OCI-LY7 (cell line): ENCODE data around the gene PCNX2. TPM values are rescaled to one million over a fixed set of nuclear protein-coding genes. Genes with fewer than 3 reads are reported as not detected.
A peak's percentile ranks its signal among the peaks of the same experiment; 100 is the strongest.

Source experiments
- BruUV-seq: library from RNA; stranded (reverse); fragments of 400-500 nt; replicated peaks from 2 replicates; lab custom pipeline; 2021; lab: Mats Ljungman, UMichigan
- CTCF ChIA-PET: fragments of 300-600 bp; sonication (Branson Sonifier 250); formaldehyde crosslinking; loops from one replicate; lab custom pipeline; 2022; ENCODE audit warnings: antibody characterized with exemption; ENCODE audit not compliant: unreplicated experiment; lab: Charles Lee
- POLR2A ChIA-PET: fragments of 300-600 bp; sonication (Branson Sonifier 250); formaldehyde crosslinking; loops from one replicate; lab custom pipeline; 2022; ENCODE audit warnings: antibody characterized with exemption; lab: Charles Lee
- DNase-seq: peaks from one replicate; pipeline ENCODE4 v3.0.0-alpha.2; 2015; ENCODE audit warnings: low spot score
- H2AFZ ChIP-seq: fragments of 200-600 bp; sonication (generic), shearing (Covaris generic); 2 replicates; pipeline ENCODE4 v1.6.1; 2014; ENCODE audit warnings: mild to moderate bottlenecking, antibody characterized with exemption, low read length, moderate library complexity
- H3K27ac ChIP-seq: fragments of 200-600 bp; sonication (generic); 2 replicates; pipeline ENCODE4 v1.5.1; 2014; ENCODE audit warnings: mixed run types, low read depth, mild to moderate bottlenecking, moderate library complexity, low read length, inconsistent platforms; ENCODE audit not compliant: poor library complexity, severe bottlenecking
- H3K36me3 ChIP-seq: fragments of 200-600 bp; sonication (generic); 2 replicates; pipeline ENCODE4 v1.6.1; 2014; ENCODE audit warnings: mild to moderate bottlenecking, antibody characterized with exemption, low read length, moderate library complexity, mixed read lengths; ENCODE audit not compliant: insufficient read depth
- H3K4me1 ChIP-seq: fragments of 200-600 bp; sonication (generic); 2 replicates; pipeline ENCODE4 v1.5.1; 2014; ENCODE audit warnings: mild to moderate bottlenecking, low read length; ENCODE audit not compliant: insufficient read depth, poor library complexity, severe bottlenecking
- H3K4me2 ChIP-seq: fragments of 200-600 bp; sonication (generic); 2 replicates; pipeline ENCODE4 v1.6.1; 2014; ENCODE audit warnings: mild to moderate bottlenecking, low read length
- H3K4me3 ChIP-seq: fragments of 200-600 bp; sonication (generic); 2 replicates; pipeline ENCODE4 v1.5.1; 2014; ENCODE audit warnings: mild to moderate bottlenecking, low read depth, low read length; ENCODE audit not compliant: poor library complexity, severe bottlenecking
- H3K79me2 ChIP-seq: fragments of 200-600 bp; sonication (generic); 2 replicates; pipeline ENCODE4 v1.6.1; 2016; ENCODE audit warnings: low read depth, mild to moderate bottlenecking, low read length, moderate library complexity, mixed read lengths; ENCODE audit not compliant: insufficient read depth
- H3K9me2 ChIP-seq: fragments of 200-600 bp; sonication (generic); 2 replicates; pipeline ENCODE4 v1.6.1; 2016; ENCODE audit warnings: mild to moderate bottlenecking, low read length, mixed read lengths; ENCODE audit not compliant: insufficient read depth
- H3K9me3 ChIP-seq: fragments of 200-600 bp; sonication (generic); 2 replicates; pipeline ENCODE4 v1.6.1; 2014; ENCODE audit warnings: mild to moderate bottlenecking, mixed run types, low read length, mixed read lengths
- H4K20me1 ChIP-seq: fragments of 200-600 bp; sonication (generic); 2 replicates; pipeline ENCODE4 v1.6.1; 2014; ENCODE audit warnings: mild to moderate bottlenecking, antibody characterized with exemption, low read length, moderate library complexity, mixed read lengths; ENCODE audit not compliant: insufficient read depth
- EZH2phosphoT487 ChIP-seq: fragments of 200-600 bp; sonication (generic); IDR thresholded peaks from 2 replicates; pipeline ENCODE4 v1.6.1; 2018; ENCODE audit warnings: low read depth, borderline replicate concordance, mild to moderate bottlenecking, mixed run types, antibody characterized with exemption, low read length, moderate library complexity, mixed read lengths
- intact Hi-C: fragments of 100-400 bp; cut with micrococcal nuclease; formaldehyde crosslinking; loops from one replicate; pipeline ENCODE4 v1.10.0; 2022; ENCODE audit not compliant: unreplicated experiment
- total RNA-seq, 2 experiments: library from RNA; depleted of rRNA in 1 of 2; stranded (reverse); fragments of >200 nt in 1 of 2; shearing (Covaris generic) in 1 of 2; gene quantifications; 2 replicates each; pipeline ENCODE4 v1.2.3, GENCODE V29; 2014 to 2022
- TF ChIP-seq, protein P1 (sequence below): fragments of 200-600 bp; sonication (generic); conservative IDR thresholded peaks from 2 replicates; pipeline ENCODE4 v1.5.1; 2014; ENCODE audit warnings: mild to moderate bottlenecking, antibody characterized with exemption, low read length, moderate library complexity, mixed read lengths

Gene PCNX2
- total RNA-seq, 2 experiments from 2014 or later = 17.1 to 26.9 TPM

DNA sequence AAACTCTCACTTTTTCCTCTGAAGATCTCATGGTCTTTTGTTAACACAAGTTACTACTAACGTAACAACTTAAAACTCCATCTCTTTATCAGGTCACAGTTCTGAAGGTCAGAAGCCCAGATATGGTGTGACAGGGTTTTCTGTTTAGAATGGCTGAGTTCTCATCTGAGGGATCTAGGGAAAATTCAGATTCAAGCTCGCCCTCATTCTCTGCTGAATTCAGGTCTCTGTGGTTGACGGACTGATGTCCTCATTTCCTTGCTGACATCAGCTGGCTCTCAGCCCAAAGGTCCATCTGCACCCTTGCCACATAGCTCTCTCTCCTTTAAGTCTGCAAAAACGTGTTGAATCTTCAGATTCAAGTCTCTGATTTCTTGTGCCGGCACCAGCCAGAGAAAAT, 351.2 kb downstream of the PCNX2 start:
- TF ChIP-seq, protein P1, sequence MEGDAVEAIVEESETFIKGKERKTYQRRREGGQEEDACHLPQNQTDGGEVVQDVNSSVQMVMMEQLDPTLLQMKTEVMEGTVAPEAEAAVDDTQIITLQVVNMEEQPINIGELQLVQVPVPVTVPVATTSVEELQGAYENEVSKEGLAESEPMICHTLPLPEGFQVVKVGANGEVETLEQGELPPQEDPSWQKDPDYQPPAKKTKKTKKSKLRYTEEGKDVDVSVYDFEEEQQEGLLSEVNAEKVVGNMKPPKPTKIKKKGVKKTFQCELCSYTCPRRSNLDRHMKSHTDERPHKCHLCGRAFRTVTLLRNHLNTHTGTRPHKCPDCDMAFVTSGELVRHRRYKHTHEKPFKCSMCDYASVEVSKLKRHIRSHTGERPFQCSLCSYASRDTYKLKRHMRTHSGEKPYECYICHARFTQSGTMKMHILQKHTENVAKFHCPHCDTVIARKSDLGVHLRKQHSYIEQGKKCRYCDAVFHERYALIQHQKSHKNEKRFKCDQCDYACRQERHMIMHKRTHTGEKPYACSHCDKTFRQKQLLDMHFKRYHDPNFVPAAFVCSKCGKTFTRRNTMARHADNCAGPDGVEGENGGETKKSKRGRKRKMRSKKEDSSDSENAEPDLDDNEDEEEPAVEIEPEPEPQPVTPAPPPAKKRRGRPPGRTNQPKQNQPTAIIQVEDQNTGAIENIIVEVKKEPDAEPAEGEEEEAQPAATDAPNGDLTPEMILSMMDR = no peak
- TF ChIP-seq EZH2phosphoT487 = no peak
- intact Hi-C loops = no loop called here
- H2AFZ ChIP-seq = peak overlapping the region; percentile 75; the same call in 1 of the 2 replicates
- no TSS peak for BruUV-seq
- 0 out of 2 replicates have a peak overlapping the region, but pooled peaks have one; percentile 10 for H3K4me2 ChIP-seq
- ChIA-PET POLR2A (interaction anchor here (0.6 kb wide), 1 partner anchor 520 kb away, joined by 3 read pairs; no protein-coding TSS in a partner anchor), CTCF (no interaction called here)
- H3K36me3 ChIP-seq = no peaks in the 10 kb centered on the region
- H3K9me3 ChIP-seq = peaks cover 6% of the 10 kb centered on the region; the same call in 1 of the 2 replicates
- H3K4me1 ChIP-seq = peaks cover 11% of the 10 kb centered on the region
- H3K79me2 ChIP-seq = no peaks in the 10 kb centered on the region
- H3K27ac ChIP-seq = no peak overlapping the region
- peak overlapping the region; percentile 4 for H3K4me3 ChIP-seq
- H4K20me1 ChIP-seq = no peaks in the 10 kb centered on the region
- no peak for DNase-seq
- no peaks in the 10 kb centered on the region for H3K9me2 ChIP-seq

DNA sequence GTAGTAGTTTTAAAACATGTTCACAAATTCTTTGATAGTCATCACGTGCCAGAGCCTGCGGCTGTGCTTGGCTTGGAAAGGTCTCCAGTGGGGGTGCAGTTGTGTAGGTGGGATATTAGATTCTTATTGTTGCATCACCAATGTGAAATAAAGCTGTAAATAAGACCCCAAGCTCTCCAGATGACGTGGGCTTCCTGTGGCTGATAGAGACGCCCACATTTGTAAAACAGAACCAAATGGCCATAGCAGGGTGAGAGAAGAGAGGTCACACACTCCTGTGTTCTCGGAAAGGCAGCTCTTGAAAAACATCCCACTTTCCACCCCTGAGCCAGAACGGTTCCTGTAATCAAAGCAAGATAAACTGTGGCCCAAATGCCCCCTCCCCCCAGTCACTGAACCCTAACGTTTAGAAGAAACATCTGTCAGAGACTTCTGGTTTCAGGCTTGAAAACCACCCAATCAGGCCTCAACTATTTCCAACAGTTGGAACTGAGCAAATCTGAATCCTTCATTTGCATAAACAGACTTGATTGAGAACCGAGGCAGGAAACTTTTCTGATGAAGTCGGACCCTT, 351.8 kb downstream of the PCNX2 start:
- no TSS peak for BruUV-seq
- no peaks in the 10 kb centered on the region for H3K9me2 ChIP-seq
- no peak for TF ChIP-seq EZH2phosphoT487
- TF ChIP-seq, protein P1 = no peak
- H3K4me3 ChIP-seq = peak overlapping the region; percentile 4
- H3K27ac ChIP-seq = no peak overlapping the region
- H2AFZ ChIP-seq = peak overlapping the region; percentile 75; the same call in 1 of the 2 replicates
- ChIA-PET POLR2A (no interaction called here), CTCF (no interaction called here)
- peak; percentile 56 for DNase-seq
- H3K36me3 ChIP-seq = no peaks in the 10 kb centered on the region
- peaks cover 11% of the 10 kb centered on the region for H3K4me1 ChIP-seq
- no peaks in the 10 kb centered on the region for H4K20me1 ChIP-seq
- H3K4me2 ChIP-seq = peak overlapping the region; percentile 10; the same call in 1 of the 2 replicates
- intact Hi-C loops = no loop called here
- no peaks in the 10 kb centered on the region for H3K79me2 ChIP-seq
- H3K9me3 ChIP-seq = peaks cover 6% of the 10 kb centered on the region; the same call in 1 of the 2 replicates
